ENCODE results near the gene ATRAID.

The ATRAID gene

GRCh38 chr2:27240406-27240805 is 28.6 kb downstream of the ATRAID start:
- H3K27ac ChIP-seq, result no peak overlapping the region
- DNase-seq, result no peak
- H3K36me3 ChIP-seq, result peaks cover 97% of the 10 kb centered on the region
- no peak overlapping the region for H3K4me3 ChIP-seq (ENCODE audit: low read depth, low read length)
- H3K27me3 ChIP-seq (ENCODE audit: insufficient read depth, low read depth, severe bottlenecking), result no peaks in the 10 kb centered on the region
- no peaks in the 10 kb centered on the region for H3K9me3 ChIP-seq (ENCODE audit: severe bottlenecking)
- TF ChIP-seq CTCF (IDR thresholded peaks at IDR 0.05; ENCODE audit: low read depth, low read length), result no peak

- TF ChIP-seq CTCF (IDR thresholded peaks at IDR 0.05; ENCODE audit: low read depth, low read length), result no peak
- Histone ChIP-seq H3K36me3 (peaks cover 81% of the 10 kb centered on the region), H3K4me3 (ENCODE audit: low read depth, low read length) (no peak overlapping the region), H3K27ac (no peak overlapping the region), H3K27me3 (ENCODE audit: insufficient read depth, low read depth, severe bottlenecking) (no peaks in the 10 kb centered on the region), H3K9me3 (ENCODE audit: severe bottlenecking) (no peaks in the 10 kb centered on the region)
- DNase-seq, result no peak
Measured at GRCh38 chr2:27241761-27242613, 30.1 kb downstream of the ATRAID start.

- Histone ChIP-seq H3K4me3 (ENCODE audit: low read depth, low read length) (no peak overlapping the region), H3K27ac (no peak overlapping the region), H3K27me3 (ENCODE audit: insufficient read depth, low read depth, severe bottlenecking) (no peaks in the 10 kb centered on the region), H3K36me3 (peaks cover 75% of the 10 kb centered on the region), H3K9me3 (ENCODE audit: severe bottlenecking) (no peaks in the 10 kb centered on the region)
- DNase-seq, result no peak
- no peak for TF ChIP-seq CTCF (IDR thresholded peaks at IDR 0.05; ENCODE audit: low read depth, low read length)
Measured at GRCh38 chr2:27242614-27242951, 30.7 kb downstream of the ATRAID start.

- no peak for DNase-seq
- H3K9me3 ChIP-seq (ENCODE audit: severe bottlenecking), result no peaks in the 10 kb centered on the region
- no peak for TF ChIP-seq CTCF (IDR thresholded peaks at IDR 0.05; ENCODE audit: low read depth, low read length)
- peaks cover 65% of the 10 kb centered on the region for H3K36me3 ChIP-seq
- no peak overlapping the region for H3K4me3 ChIP-seq (ENCODE audit: low read depth, low read length)
- H3K27ac ChIP-seq, result no peak overlapping the region
- no peaks in the 10 kb centered on the region for H3K27me3 ChIP-seq (ENCODE audit: insufficient read depth, low read depth, severe bottlenecking)
Measured at GRCh38 chr2:27243391-27244130, 31.7 kb downstream of the ATRAID start.

- Histone ChIP-seq H3K27ac (no peak overlapping the region), H3K36me3 (peaks cover 50% of the 10 kb centered on the region), H3K4me3 (ENCODE audit: low read depth, low read length) (no peak overlapping the region), H3K9me3 (ENCODE audit: severe bottlenecking) (no peaks in the 10 kb centered on the region), H3K27me3 (ENCODE audit: insufficient read depth, low read depth, severe bottlenecking) (no peaks in the 10 kb centered on the region)
- no peak for TF ChIP-seq CTCF (IDR thresholded peaks at IDR 0.05; ENCODE audit: low read depth, low read length)
- no peak for DNase-seq
Measured at GRCh38 chr2:27245116-27245515, 33.3 kb downstream of the ATRAID start.
